GM19240 (cell line): ENCODE data around the gene MSMB.
"Not testable (repeated sequence)": the region's sequence is repeated elsewhere in the genome, so short reads cannot be mapped to it uniquely, and the experiment has no call there.

Experiments used
- DNase-seq: peaks from one replicate; pipeline ENCODE4 v3.0.0; 2011; ENCODE audit warnings: low spot score; ENCODE audit not compliant: insufficient read length

The MSMB gene

DNA sequence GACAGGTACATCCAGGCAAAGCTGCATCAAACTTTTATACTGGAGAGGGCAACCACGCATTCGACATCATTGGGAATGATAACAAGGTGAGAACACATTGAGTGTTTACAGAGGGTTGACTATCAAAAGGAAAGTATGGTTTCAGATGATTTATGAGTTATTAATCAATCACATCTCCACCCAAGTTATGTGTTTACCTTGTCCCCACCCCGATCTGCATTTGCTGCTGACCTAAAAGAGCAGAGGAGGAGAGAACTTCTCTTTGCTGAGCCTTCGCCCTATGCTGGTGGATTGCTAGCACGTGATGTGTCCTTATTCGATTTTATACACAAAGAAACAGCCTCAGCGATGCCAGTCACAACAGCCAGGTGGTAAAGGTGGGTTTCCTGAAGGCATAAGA, at the start of gene MSMB:
TSS of gene MSMB (minus strand) at position 9 of the 400 bp plus-strand sequence. CDS start 32 bp downstream, outside the sequence.
- DNase-seq: no peak

- DNase-seq: no peak
Observed at GRCh38 chr10:46094931-46095750, 49.1 kb upstream of the MSMB start.

DNA sequence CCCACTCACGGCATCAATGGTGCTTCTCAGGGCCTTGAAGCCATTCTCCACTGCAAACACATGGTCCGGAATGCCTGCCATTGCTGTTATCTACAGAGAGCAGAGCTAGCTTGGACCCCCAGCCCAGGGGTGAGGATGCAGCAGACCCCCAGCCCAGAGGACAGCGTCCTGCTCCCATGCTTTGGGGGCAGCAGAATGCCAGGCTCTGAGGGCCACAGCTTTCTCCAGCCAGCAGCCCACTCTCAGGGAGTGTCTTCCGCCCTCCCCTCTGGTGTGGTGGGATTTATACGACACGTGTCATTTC, 48.1 kb upstream of the MSMB start:
- DNase-seq: no peak

DNA sequence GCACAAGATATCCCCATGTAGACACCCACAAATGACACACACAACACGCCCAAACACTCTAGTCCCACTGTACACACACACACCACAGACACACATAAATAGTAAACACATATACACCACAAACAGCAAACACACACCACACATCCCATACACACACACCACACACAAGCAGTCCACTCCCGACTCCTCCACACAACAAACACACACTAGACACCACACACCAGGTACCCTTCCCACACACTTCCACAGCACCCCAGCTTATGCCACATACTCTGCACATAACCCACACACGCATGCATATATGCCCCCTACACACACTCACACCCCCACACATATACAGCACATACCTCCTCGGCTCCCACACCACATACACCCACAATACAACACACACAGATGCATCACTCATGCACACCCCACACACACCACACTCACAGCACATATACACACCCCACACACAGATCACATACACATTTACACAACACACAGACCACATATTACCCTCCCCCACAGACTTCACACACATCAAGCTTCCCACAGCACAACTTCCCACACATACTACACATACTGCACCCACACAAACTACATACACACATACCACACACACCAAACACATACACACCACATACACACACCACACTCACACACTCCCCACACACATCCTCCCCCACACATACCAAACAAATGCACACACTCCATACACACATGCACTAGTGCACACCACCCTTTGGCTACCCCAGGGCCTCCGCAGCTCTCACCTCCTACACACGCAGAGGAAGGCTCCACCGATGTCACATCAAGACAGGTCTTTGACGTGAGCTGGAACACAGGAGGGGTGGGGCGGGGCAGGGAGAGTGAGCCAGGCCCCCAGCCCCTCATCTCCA, 47.5 kb upstream of the MSMB start:
- not testable (repeated sequence) for DNase-seq

- DNase-seq: no peak
Observed at GRCh38 chr10:46092524-46093081, 46.5 kb upstream of the MSMB start.

DNA sequence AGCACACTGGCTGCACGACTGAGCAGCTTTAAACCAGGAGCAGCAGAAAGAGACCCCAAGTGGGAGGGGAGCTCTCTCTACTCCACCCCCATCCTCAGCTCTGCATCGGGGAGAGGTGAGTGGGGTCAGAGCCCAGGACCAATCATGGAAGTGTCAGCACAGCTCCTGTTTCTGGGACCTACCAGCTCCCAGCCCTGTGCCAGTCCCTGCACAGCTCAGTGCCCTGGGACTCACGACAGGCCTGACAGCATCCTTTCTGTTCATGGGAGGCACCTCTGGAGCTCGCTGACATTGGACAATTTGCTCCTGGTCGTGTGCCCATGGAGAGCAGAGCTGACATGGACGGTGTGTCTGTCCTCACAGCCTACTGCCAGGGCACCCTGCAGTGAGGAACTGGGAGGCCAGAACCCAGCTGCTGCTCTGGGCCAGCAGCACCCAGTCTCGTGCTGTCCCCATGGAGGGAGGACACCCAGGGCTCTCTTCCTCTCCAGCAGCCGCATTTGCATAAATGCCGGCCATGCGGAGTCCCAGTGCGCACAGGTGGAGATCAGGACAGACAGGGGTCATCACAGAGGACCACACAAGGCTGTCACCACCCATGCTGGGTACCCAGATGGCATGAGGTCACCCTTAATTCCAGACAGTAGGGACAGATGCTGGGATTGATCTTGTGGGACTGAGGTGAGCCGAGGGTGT, 45.9 kb upstream of the MSMB start:
- DNase-seq: no peak

- DNase-seq: no peak
Observed at GRCh38 chr10:46091080-46091827, 45.2 kb upstream of the MSMB start.

DNA sequence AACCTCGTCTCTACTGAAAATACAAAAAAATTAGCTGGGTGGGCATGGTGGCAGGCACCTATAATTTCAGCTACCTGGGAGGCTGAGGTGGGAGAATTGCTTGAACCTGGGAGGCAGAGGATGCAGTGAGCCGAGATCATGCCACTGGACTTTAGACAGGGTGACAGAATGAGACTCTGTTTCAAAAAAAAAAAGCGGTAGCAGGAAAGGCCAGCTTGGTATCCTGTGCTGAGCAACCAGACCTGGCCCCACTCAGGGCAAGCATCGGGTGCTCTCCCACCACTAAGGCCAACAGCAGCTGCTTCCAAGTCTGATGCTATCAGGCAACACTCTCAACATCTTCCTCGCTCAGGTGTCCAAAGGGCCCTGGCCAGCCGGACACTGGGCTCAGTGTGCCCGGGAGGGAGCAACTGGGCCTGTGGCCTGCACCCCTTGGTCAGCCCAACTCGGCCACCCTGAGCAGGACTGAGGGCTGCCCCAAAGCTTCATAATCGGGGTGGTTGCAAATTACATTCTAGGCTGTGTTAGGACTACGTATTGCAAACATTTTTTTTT, 44.3 kb upstream of the MSMB start:
- DNase-seq: no peak

DNA sequence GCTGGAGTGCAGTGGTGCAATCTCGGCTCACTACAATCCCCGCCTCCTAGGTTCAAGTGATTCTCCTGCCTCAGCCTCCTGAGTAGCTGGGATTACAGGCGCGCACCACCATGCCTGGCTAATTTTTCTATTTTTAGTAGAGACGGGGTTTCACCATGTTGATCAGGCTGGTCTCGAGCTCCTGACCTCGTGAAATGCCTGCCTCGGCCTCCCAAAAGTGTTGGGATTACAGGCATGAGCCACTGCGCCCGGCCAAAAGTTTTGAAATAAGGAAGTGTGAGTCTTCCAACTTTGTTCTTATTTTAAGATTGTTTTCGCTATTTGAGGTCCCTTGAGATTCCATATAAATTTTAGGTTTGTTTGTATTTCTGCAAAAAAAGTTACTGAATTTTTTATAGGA, 41.3 kb upstream of the MSMB start:
- not testable (repeated sequence) for DNase-seq

DNA sequence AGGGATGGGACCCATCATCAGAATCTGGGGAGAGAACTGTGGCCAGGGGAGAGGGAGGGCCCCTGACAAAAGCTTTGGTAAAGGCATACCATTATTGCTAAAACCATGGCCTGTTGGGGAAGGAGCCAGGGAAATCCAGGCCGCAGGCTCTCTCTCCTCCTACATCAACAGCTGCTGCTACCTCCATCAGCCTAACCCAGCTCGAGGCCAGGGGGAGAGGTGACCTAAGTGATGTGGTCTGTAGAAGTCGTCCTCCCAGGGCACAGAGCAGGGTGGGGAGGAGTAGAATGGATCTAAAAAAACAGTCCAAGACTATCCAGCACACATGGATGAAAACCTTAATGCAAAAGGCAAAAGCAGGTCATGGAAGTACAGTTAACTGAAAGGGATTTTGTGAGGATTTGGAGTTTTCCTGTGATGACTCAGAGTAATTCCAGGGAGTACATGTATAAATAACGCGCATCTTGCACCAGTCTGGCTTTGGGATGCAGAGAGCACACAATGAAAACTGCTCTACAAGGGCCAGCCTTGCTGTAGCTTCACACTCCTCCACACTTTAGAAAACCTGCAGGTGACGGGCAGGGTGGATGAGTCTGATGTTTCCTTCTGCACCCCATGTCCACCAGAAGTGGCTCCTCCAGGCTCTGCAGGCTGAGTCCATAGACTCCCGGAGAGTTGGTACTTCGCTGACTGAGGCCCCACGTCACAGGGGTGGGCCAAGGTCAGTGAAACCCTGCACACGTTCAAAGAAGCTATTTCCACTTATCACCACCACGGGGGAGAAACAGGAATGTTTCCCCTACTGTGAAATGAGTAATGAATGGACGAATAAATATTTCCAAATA, 38.5 kb upstream of the MSMB start:
- DNase-seq: no peak

DNA sequence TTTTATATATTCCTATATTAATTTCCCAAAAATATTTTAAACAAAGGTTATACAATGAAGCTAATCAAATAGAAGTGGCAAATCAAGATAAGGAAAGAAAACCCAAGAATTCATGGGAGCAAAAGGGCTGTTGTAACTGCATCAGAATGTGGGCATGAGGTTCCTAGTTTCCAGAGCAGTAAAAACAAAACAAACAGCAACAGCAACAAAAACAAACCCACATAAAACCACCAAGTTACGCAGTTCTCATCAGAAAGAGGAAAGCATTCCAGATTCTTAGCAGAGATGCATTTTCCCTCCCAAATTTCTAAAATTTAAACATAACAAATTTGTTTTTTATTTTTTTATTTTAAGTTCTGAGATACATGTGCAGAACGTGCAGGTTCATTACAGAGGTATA, 34.8 kb upstream of the MSMB start:
- DNase-seq: no peak

DNA sequence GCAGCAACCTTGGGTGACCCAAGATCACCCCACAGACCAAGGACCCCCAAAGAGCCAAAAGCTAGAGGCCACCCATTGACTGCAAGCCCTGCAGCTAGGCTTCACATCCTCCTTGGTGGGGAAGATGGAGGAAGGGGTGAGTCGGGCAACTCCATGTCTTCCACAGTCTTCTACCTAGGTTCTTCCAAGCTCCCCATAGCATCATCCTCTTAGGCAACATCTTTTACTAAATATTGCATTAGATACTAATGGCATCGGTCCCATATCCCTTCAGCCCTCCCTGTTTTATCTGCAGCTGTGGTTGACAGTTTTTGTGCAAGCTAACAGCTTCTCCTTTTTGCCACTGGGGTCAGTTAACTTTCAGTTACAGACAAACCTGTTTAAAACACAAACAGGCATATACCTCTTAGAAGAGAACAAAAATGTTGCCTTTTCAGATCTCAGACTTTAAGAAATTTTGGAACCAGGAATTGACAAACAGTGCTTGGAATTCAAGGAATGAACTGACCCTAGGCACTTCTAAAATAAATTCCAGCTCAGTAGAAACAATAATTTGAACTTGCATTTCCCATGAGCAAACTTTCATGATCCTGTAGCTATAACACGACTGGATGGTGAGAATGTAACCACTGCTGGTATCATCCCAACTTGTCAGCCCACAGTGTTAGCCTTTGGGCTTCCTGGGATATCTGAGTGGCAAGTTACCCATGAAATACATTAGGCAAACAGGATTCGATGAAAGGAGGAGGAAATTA, 33.9 kb upstream of the MSMB start:
- DNase-seq: no peak

DNA sequence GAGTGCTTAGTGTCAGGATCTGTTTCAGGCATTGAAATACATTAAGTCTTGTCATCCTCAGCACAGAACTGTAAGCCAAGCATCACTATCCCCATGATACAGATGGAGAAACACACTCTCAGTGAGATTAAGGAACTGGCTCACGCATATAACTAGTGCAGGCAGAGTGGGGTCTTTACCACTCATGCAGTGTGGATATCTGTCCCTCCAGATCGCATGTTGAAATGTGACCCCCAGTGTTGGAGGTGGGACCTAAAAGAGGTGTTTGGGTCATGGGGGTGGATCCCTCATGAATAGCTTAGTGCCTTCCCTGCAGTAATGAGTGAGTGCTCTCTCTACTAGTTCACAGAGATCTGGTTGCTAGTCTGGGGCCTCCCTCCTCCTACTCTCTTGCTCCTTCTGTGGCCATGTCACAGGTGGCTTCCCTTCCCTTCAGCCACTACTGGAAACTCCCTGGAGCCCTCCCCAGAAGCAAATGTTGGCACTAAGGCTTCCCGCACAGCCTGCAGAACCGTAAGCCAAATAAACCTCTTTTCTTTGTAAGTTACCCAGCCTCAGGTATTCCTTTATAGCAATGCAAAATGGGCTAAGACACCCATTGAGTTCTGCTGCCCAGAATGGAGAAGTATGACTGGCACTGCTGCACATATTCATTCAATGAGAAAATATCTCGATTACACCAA, 31.8 kb upstream of the MSMB start:
- DNase-seq: no peak

DNA sequence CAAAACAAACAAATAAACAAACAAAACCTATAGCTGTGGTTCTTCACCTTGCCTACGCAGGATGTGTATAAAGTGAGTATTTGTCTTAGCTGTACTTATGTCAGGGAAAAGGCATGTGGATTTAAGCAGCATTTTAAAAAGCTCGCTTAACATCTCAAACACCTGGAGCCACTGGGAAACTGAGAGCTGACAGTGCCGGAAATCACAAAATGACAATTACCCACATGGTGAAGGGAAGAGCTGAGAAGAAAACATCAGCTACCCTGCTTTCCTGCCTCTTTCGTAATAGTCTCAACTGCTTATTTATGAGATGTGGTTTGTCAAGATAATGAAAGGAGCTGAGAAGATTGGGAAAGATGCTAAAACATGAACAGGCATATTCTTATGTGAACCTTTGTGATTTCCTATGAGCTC, 31.1 kb upstream of the MSMB start:
- no peak for DNase-seq

GRCh38 chr10:46075869-46076268, 29.8 kb upstream of the MSMB start:
- DNase-seq: no peak

GRCh38 chr10:46074196-46074946, 28.3 kb upstream of the MSMB start:
- no peak for DNase-seq

DNA sequence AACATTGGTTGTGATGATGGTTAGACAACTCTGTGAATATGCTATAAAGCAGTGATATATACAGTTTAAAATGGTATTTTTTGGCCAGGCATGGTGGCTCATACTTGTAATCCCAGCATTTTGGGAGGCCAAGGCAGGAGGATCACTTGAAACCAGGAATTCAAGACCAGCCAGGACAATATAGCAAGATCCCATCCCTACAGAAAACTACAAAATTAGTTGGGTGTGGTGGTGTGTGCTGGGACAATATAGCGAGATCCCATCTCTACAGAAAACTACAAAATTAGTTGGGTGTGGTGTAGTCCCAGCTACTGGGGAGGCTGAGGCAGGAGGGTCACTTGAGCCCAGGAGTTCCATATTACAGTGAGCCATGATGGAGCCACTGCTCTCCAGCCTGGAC, 27.5 kb upstream of the MSMB start:
- DNase-seq: no peak

DNA sequence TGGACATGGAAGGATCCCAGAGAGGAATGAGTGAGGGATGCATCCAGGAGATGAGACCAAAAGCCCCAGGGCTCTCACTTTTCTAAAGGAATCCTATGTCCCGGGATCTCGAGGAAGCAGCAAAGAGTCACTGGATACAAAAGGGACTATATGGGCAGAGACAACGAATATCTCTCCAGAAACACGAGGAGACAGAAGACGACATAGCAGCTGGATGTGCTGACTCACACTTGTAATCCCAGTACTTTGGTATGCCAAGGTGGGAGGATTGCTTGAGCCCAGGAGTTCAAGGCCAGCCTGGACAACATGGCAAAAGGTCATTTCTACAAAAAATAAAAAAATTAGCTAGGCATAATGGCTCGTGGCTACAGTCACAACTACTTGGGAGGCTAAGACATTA, 24.7 kb upstream of the MSMB start:
- no peak for DNase-seq
